GM18868 (cell line): ENCODE results near the gene TLR5.
"Not testable (repeated sequence)": the region's sequence is repeated elsewhere in the genome, so short reads cannot be mapped to it uniquely, and the experiment has no call there.

Source experiments
- ATAC-seq: cut with Tn5 transposase; IDR thresholded peaks from one replicate; pipeline ENCODE4 v1.9.1; 2021; ENCODE audit warnings: mild to moderate bottlenecking, moderate library complexity; ENCODE audit not compliant: unreplicated experiment

Gene TLR5, protein sequence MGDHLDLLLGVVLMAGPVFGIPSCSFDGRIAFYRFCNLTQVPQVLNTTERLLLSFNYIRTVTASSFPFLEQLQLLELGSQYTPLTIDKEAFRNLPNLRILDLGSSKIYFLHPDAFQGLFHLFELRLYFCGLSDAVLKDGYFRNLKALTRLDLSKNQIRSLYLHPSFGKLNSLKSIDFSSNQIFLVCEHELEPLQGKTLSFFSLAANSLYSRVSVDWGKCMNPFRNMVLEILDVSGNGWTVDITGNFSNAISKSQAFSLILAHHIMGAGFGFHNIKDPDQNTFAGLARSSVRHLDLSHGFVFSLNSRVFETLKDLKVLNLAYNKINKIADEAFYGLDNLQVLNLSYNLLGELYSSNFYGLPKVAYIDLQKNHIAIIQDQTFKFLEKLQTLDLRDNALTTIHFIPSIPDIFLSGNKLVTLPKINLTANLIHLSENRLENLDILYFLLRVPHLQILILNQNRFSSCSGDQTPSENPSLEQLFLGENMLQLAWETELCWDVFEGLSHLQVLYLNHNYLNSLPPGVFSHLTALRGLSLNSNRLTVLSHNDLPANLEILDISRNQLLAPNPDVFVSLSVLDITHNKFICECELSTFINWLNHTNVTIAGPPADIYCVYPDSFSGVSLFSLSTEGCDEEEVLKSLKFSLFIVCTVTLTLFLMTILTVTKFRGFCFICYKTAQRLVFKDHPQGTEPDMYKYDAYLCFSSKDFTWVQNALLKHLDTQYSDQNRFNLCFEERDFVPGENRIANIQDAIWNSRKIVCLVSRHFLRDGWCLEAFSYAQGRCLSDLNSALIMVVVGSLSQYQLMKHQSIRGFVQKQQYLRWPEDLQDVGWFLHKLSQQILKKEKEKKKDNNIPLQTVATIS

DNA sequence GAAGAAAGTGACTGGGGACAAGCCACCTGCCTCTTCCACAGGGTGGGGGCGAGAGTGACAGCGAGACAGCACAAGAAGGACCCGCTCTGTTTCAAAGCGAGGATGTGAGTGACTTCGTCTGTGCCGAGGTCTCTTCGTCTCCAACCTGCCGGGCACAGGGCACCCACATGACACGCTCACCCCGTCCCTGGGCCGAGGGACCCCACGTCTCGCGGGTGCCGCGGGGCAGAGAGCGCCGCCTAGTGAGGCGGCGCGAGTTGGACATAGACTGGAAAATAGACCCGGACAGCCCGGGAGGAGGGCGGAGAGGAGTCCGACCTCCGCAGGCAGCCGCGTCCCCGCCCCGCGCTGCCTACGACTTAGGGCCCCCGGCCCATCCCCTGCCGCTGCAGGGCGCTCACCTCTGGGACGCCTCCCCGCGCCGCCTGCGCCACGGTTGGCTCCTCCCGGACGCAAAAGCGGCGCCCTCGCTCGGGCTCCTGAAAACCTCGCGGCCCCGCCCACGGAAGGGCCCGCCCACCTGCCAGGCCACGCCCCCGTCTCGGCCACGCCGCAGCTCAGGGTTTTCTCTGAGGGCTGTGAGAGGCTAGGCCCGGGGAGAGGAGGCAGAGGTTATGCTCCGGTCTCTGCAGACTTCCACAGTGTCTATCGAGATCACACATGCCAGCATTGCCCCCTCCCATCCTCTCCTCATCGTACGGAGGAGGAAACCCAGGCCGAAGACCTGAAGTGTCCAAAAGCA lies at the start of gene TLR5:
Gene TLR5, minus strand, starts transcription at position 454 of the 742 bp plus-strand sequence. CDS start 30,217 bp downstream, outside the sequence.
- peak; percentile 88 for ATAC-seq

GRCh38 chr1:223189903-223190724 lies 47.1 kb upstream of the TLR5 start:
- peak; percentile 79 for ATAC-seq

DNA sequence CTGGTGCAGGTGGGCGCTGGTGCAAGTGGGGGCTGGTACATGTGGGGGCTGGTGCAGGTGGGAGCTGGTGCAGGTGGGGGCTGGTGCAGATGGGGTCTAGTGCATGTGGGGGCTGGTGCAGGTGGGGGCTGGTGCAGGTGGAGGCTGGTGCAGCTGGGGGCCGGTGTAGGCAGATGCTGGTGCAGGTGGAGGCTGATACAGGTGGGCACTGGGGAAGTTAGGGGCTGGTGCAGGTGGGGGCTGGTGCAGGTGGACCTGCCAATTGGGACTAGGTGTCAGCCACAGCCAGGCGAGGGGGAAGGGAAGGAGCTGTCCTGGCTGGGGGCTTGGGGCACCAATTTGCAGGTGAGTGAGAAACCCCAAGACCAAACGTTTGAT lies 46.5 kb upstream of the TLR5 start:
- no peak for ATAC-seq

DNA sequence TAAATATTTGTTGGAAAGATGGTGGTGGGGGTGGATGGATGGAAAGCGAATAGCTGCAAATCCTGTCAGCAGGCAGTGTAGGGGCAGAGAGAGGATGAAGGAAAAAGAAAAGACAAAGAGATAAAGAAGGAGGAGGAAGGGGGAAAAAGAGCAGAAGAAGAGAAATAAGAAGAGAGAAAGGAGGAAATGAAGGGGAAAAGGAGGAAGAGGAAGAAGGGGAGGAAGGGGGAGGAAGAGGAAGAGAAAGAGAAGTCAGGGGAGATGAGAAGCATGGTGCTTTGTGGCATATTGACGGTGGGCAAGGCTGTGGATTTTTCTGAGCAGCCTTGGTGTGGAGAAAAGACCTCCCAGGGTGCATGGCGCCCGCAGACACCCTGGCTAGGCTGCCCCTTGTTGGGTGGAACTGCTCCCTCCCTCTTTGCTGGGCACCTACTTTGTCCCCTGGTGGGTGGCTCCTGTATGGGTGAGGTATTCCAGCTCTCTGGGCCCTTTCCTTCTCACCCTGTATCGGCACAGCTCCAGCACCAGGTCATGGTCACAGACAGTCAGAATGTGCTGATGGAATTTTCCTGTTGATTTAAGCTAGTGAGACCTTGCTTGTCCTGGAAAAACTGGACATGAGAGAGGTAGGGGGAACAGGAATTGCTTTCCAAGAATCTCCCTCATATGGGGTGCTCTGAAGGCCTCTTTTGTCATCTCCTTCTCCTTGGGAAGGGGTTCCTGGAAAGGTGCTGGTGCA lies 45.7 kb upstream of the TLR5 start:
- ATAC-seq: no peak

DNA sequence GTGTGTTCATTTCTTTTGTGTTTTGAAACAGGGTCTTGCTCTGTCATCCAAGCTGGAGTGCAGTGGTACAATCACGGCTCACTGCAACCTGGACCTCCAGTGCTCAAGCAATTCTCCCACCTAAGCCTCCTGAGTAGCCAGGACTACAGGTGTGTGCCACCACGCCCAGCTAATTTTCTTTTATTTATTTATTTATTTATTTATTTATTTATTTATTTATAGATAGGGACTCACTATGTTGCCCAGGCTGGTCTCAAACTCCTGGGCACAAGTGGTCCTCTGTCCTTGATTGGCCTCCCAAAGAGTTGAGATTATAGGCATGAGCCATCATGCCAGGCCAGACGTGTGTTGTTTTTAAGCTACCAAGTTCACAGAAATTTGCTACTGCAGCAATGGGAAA lies 43.8 kb upstream of the TLR5 start:
- ATAC-seq: no peak

DNA sequence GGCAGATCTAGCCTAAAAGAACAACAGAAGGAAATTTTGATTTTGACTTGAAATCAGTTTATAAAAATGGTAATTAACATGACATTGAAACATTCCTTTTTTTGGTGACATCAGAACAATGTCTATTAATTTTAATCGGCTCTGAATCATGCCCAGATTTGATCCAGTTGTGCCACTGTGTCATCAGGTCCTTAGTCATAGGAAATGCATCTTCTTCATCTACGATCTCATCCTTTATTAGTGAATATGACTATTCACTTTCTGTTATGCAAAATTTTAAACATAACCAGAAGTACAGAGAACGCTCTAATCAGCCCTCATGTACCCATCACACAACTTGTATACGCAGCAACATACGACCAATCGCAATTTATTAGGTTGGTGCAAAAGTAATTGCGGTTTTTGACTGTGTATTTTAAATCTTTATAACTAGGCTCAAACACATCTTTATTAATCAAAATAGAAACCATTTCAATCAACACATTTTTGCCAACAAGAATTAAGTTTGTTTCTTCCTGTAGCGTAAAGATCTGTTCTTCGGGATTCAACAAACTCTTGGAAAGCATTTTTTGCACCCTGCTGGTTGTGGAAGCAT lies 40.3 kb upstream of the TLR5 start:
- no peak for ATAC-seq

DNA sequence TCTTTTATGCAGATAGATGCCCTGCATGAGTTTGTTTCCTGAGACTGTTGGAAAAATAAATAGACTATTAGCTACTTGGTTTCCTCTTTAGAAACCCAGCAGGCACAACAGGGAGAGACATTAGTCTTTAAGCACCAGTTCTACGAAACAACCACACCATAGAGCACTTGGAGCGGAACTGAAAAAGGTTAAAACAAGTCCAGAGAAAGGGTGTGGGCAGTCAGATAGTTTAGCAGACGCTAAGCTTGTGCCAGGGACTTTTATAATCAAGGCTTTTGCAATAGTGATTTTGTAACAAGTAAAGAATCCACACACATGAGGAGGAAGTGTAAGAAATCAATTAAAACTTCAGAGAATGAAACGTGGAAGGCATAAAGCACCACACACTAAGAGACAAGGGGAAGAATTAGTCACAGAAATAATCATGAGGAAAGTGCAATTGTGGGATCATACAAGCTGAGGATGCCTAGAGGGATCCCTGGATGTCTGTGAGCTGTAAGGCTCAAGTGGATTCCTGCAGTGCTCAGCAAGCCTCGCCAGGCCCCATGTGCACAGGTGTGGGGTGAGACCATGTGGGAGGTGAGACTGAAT lies 37.8 kb upstream of the TLR5 start:
- peak; percentile 59 for ATAC-seq

- ATAC-seq: no peak
These were observed 36.7 kb upstream of the TLR5 start for GRCh38 chr1:223179786-223180185.

DNA sequence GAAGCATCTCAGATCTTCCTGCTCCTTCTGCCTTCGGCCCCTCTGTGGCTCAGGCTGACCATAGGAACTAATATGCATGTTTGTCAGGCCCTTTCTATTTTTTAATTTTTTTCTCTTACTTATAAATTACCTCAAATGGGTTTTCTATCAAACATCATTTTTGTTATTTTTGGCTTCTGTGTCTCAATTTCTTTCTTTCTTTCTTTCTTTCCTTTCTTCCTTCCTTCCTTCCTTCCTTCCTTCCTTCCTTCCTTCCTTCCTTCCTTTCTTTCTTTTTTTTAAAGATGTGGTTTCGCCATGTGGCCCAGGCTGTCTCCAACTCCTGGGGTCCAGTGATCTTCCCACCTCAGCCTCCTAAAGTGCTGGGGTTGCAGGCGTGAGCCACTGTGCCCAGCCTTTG lies 36.2 kb upstream of the TLR5 start:
- ATAC-seq: no peak

GRCh38 chr1:223177681-223178080 lies 34.6 kb upstream of the TLR5 start:
- ATAC-seq: no peak

DNA sequence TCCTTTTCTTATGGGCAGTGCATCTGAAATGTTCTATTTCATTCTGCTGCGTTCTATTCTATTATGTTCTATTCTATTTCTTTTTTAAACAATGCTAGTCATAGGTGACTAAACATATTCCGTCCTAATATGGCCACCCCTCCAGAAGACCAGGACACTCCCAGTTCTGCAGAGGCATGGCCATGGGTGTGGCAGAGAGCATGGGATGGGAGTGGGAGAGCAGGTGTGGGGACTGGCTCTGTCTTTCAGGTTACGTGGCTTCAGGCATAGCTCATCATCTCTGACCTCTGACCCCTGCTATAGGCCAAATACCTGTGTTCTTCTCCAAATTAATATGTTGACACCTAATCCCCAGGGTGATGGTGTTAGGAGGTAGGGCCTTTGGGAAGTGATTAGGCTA lies 33.4 kb upstream of the TLR5 start:
- no peak for ATAC-seq

GRCh38 chr1:223175633-223176032 lies 32.6 kb upstream of the TLR5 start:
- ATAC-seq: no peak

DNA sequence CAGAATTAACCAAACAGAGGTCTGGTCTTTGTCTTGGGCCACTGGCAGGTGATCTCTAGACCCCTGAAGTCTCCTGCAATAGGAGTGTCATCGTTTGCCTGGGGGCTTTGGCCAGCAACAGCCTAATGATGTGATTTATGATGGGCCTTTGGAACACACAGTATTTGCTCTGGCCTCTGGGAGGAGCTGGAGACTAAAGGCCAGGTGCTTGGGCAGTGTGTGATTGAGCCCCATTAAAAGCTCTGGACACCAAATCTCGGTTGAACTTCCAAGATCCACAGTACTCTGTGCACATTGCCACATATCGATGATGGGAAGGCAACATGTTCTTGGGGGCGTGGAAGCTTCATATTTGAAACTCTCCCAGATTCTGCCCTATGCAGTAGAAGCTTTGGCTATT lies 32.0 kb upstream of the TLR5 start:
- no peak for ATAC-seq

DNA sequence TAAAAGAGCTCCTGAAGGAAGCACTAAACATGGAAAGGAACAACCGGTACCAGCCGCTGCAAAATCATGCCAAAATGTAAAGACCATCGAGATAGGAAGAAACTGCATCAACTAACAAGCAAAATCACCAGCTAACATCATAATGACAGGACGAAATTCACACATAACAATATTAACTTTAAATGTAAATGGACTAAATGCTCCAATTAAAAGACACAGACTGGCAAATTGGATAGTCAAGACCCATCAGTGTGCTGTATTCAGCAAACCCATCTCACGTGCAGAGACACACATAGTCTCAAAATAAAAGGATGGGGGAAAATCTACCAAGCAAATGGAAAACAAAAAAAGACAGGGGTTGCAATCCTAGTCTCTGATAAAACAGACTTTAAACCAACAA lies 26.4 kb upstream of the TLR5 start:
- not testable (repeated sequence) for ATAC-seq

GRCh38 chr1:223161321-223161720 lies 18.3 kb upstream of the TLR5 start:
- no peak for ATAC-seq

DNA sequence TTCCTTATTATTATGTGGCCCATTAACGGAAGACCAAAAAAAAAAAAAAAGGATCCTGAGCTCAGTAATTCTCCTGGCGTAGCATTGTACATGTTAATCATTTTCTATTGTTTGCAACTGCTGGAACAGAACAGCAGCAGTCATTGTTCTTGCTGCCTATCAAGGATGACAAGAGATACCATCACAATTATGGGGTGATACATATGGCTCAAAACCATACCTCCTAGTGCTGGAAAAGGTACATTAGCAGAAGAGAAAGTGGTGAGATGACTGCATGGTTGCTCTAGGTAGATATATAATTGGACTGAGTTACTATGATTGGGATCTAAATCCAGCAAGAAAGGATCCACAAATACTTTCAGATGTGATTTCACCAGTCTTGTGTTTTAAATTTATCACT lies 13.3 kb upstream of the TLR5 start:
- no peak for ATAC-seq

DNA sequence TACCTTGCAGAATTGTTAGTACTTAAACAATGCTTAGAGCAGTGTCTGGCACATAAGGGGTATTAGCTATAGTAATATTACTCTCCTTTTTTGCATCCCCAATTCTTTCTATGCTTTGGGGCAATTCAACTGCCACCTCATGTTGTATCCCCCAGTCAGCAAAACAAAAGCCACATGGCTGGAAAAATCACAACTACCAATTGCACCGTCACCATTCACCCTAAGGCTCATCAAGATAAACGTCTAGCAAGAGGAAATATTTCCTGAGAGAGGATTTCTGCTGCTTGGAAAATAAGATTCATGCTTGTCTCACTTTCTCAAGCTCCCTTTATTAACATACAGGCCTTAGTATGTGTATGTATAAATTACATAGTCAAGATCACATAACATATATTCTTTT lies 12.1 kb upstream of the TLR5 start:
- no peak for ATAC-seq

- no peak for ATAC-seq
These were observed 10.4 kb upstream of the TLR5 start for GRCh38 chr1:223153177-223154119.
